Ovary (tissue), 9 donors: Measurements from ENCODE around the gene PLSCR3. TPM values are rescaled to one million over a fixed set of nuclear protein-coding genes. Genes with fewer than 3 reads are reported as not detected.

ENCODE experiments used
- DNase-seq, 5 donors: peaks; one replicate each; pipeline ENCODE4 v3.0.0-alpha.2; 2019 to 2020
- H3K27ac ChIP-seq, 2 donors: fragments of 200-600 bp; one replicate each; pipeline versions ENCODE4 v1.5.1 to v1.8.0; 2019 to 2022
- H3K27me3 ChIP-seq: fragments of 200-600 bp; one replicate; pipeline ENCODE4 v1.8.0; 2022
- H3K36me3 ChIP-seq: fragments of 200-600 bp; sonication (generic); one replicate; pipeline ENCODE4 v1.5.1; 2019
- H3K4me1 ChIP-seq: one replicate; pipeline ENCODE4 v1.8.1; 2013; ENCODE audit warnings: mild to moderate bottlenecking, moderate library complexity; ENCODE audit not compliant: insufficient read depth
- H3K4me3 ChIP-seq: fragments of 200-600 bp; sonication (generic); one replicate; pipeline ENCODE4 v1.5.1; 2017
- H3K9me3 ChIP-seq, 2 donors: fragments of 200-600 bp in 1 of 2; sonication (generic) in 1 of 2; one replicate each; pipeline versions ENCODE4 v1.5.1 to v1.8.1; 2013 to 2019; ENCODE audit warnings: mild to moderate bottlenecking in 1 of 2, moderate library complexity in 1 of 2
- CTCF ChIP-seq, 3 donors: fragments of 450-650 bp in 2 of 3; fragments of 200-600 bp in 1 of 3; IDR thresholded peaks; one replicate each; pipeline versions ENCODE4 v1.5.1 to v1.8.0; 2016 to 2022; ENCODE audit warnings: antibody characterized with exemption in 3 of 3, mild to moderate bottlenecking in 1 of 3
- EP300 ChIP-seq: sonication (generic); formaldehyde crosslinking; IDR thresholded peaks from one replicate; pipeline ENCODE4 v1.6.1; 2017; ENCODE audit warnings: antibody characterized with exemption
- POLR2A ChIP-seq: fragments of 450-650 bp; IDR thresholded peaks from one replicate; pipeline ENCODE4 v1.6.1; 2017; ENCODE audit warnings: antibody characterized with exemption, mild to moderate bottlenecking, moderate library complexity
- WGBS, 3 donors: extraction: QIAGEN DNeasy Blood & Tissue Kit in 1 of 3; methylation state at CpG; one replicate each; pipeline versions ENCODE4 v1.1.5 to v1.1.7; 2013 to 2017; 5-methylcytosine and 5-hydroxymethylcytosine counted together
- intact Hi-C, 4 donors: fragments of 100-400 bp; cut with DNase I; formaldehyde crosslinking; loops; one replicate each; pipeline versions ENCODE4 v1.11.0 to v1.15.1; 2022 to 2023
- polyA plus RNA-seq, 2 donors: library from polyadenylated mRNA; stranded (reverse); fragments of 200-250 nt in 1 of 2; fragments of 350-450 nt in 1 of 2; fragmentation: Illumina TruSeq in 1 of 2; extraction: RNeasy Lipid Tissue Mini Kit (QIAGEN cat#74804) in 1 of 2; gene quantifications; one replicate each; pipeline ENCODE4 v1.2.3, GENCODE V29; 2013 to 2014
- total RNA-seq, 7 donors: library from RNA; depleted of rRNA in 2 of 7; stranded (reverse); fragments of >200 nt in 2 of 7; fragmentation: NEBNext Ultra II Directional in 3 of 7; extraction: Animal tissue kit (Norgen Biotek cat#: 25700) in 3 of 7; gene quantifications; one replicate each; pipeline versions ENCODE4 v1.1.0 to v1.2.4, GENCODE V29; 2016 to 2023
- donor health status: DM: no; HTN: no; CAD: no; lungs with moderate emphysema.
- donor health status: DM: no; HTN: no; CAD: no.
- donor health status: Bipolar disorder and iron deficiency.
- donor health status: DM: yes; HTN: yes; CAD: no.
- donor health status: DM: no; HTN: no; CAD: no.
- donor health status: DM: yes; HTN: yes; CAD: no.

PLSCR3 gene
- total and polyA plus RNA-seq, 9 donors = 7.1 to 52.4 (median 33.8) TPM

- Histone ChIP-seq H3K36me3 (no peaks in the 10 kb centered on the region), H3K27ac (peak within 1 kb of the TSS in 1 of 2 donors; percentile 24), H3K9me3 (no peaks in the 10 kb centered on the region), H3K4me3 (peak within 1 kb of the TSS; percentile 18), H3K4me1 (peaks cover 4% of the 10 kb centered on the region), H3K27me3 (no peaks in the 10 kb centered on the region)
- DNase-seq = no peak
- WGBS, 3 donors = 1 to 2% (median 2%) methylated on average over 48 to 50 of the region's 50 CpGs
- TF ChIP-seq CTCF (IDR thresholded peaks at IDR 0.05) (no peak), EP300 (no peak), POLR2A (no peak)
- intact Hi-C loops = loop anchor here in 3 of 4 donors (1.0 to 10.0 kb wide), 3 partner anchors 20 to 85 kb away; partner anchors contain the start of genes ZBTB4 (in 3 of the 3), KCTD11 (in 2 of the 3) and TMEM95 (in 2 of the 3)
These were observed 45.3 kb upstream of the PLSCR3 start, which contains the start of gene FGF11 for GRCh38 chr17:7439462-7440112. FGF11 (plus strand) TSS chr17:7439512; CDS start chr17:7439621, 109 bp downstream.

GRCh38 chr17:7438656-7439460 is 44.5 kb upstream of the PLSCR3 start:
- Histone ChIP-seq H3K4me1 (peaks cover 4% of the 10 kb centered on the region), H3K36me3 (no peaks in the 10 kb centered on the region), H3K9me3 (no peaks in the 10 kb centered on the region), H3K27ac (no peak overlapping the region), H3K27me3 (no peaks in the 10 kb centered on the region), H3K4me3 (no peak overlapping the region)
- no peak for TF ChIP-seq EP300
- no peak for TF ChIP-seq POLR2A
- TF ChIP-seq CTCF (IDR thresholded peaks at IDR 0.05) = no peak
- WGBS, 3 donors = 44 to 49% (median 48%) methylated on average over 11 of the region's 11 CpGs
- intact Hi-C loops = loop anchor here in 2 of 4 donors (1.0 to 10.0 kb wide), 2 partner anchors 20 to 84 kb away; partner anchors contain the start of genes KCTD11 (in 2 of the 2) and TMEM95 (in 2 of the 2)
- DNase-seq = no peak

GRCh38 chr17:7437950-7438614 is 43.8 kb upstream of the PLSCR3 start:
- DNase-seq = peak in 2 of 5 donors; percentile 52 to 62

More at GRCh38 chr17:7437950-7438614, 43.8 kb upstream of the PLSCR3 start:
- intact Hi-C loops = loop anchor here in 2 of 4 donors (10.0 kb wide), 1 partner anchor 83 kb away; the partner anchor contains the start of genes KCTD11 (in 2 of the 2) and TMEM95 (in 2 of the 2)
- Histone ChIP-seq H3K36me3 (no peaks in the 10 kb centered on the region), H3K27ac (no peak overlapping the region), H3K4me3 (no peak overlapping the region), H3K9me3 (no peaks in the 10 kb centered on the region), H3K27me3 (no peaks in the 10 kb centered on the region), H3K4me1 (peaks cover 4% of the 10 kb centered on the region)
- TF ChIP-seq CTCF (IDR thresholded peaks at IDR 0.05) (no peak), EP300 (no peak), POLR2A (no peak)
- WGBS, 3 donors = 5 to 15% (median 10%) methylated on average over 46 to 48 of the region's 48 CpGs
